Measurements from ENCODE around the gene AREG.

DNA sequence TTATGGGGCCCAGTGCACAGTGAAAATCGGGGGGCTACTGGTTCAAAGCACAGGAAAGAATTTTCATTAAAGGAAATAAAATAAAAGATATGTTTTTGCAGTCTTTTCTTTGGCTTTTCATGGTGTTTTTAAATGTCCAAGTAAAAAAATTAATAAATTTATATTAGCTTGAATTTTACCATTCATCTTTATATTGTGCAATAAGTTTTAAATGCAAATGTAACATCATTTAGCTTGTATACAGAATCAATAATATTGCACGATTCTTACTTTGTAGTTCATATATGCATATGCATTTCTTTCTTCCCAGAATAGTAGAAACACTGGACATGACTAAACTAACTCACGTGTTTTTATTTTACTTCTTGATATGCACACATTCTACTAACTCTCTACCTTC lies 31.0 kb downstream of the AREG start:
- TF ChIP-seq, protein P1, sequence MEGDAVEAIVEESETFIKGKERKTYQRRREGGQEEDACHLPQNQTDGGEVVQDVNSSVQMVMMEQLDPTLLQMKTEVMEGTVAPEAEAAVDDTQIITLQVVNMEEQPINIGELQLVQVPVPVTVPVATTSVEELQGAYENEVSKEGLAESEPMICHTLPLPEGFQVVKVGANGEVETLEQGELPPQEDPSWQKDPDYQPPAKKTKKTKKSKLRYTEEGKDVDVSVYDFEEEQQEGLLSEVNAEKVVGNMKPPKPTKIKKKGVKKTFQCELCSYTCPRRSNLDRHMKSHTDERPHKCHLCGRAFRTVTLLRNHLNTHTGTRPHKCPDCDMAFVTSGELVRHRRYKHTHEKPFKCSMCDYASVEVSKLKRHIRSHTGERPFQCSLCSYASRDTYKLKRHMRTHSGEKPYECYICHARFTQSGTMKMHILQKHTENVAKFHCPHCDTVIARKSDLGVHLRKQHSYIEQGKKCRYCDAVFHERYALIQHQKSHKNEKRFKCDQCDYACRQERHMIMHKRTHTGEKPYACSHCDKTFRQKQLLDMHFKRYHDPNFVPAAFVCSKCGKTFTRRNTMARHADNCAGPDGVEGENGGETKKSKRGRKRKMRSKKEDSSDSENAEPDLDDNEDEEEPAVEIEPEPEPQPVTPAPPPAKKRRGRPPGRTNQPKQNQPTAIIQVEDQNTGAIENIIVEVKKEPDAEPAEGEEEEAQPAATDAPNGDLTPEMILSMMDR (IDR thresholded peaks at IDR 0.05 in 2 of 3, conservative IDR thresholded peaks at IDR 0.05 in 1 of 3; ENCODE audit: insufficient read depth in 2 of 3, low read depth in 1 of 3, low read length in 3 of 3): no peak
- TF ChIP-seq, protein P2, sequence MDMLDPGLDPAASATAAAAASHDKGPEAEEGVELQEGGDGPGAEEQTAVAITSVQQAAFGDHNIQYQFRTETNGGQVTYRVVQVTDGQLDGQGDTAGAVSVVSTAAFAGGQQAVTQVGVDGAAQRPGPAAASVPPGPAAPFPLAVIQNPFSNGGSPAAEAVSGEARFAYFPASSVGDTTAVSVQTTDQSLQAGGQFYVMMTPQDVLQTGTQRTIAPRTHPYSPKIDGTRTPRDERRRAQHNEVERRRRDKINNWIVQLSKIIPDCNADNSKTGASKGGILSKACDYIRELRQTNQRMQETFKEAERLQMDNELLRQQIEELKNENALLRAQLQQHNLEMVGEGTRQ (CRISPR knock-in tag; IDR thresholded peaks at IDR 0.05): no peak
- TF ChIP-seq TCF7L2 (IDR thresholded peaks at IDR 0.05; ENCODE audit: low read depth, low read length) (no peak), ZNF263 (CRISPR knock-in tag; IDR thresholded peaks at IDR 0.05; ENCODE audit: borderline replicate concordance) (no peak), SMARCA4 (IDR thresholded peaks at IDR 0.05) (no peak), MXI1 (IDR thresholded peaks at IDR 0.05; ENCODE audit: low read depth, low read length) (no peak), EWSR1 (IDR thresholded peaks at IDR 0.05; ENCODE audit: borderline replicate concordance, low read depth, partially characterized antibody) (no peak), NFIC (IDR thresholded peaks at IDR 0.05) (no peak), PTBP1 (IDR thresholded peaks at IDR 0.05; ENCODE audit: low read depth, low read length) (no peak), ZNF384 (IDR thresholded peaks at IDR 0.05; ENCODE audit: low read depth, low read length) (no peak), GATAD2B (IDR thresholded peaks at IDR 0.05; ENCODE audit: borderline replicate concordance) (no peak), JUN (IDR thresholded peaks at IDR 0.05; ENCODE audit: borderline replicate concordance, low read depth, low read length) (no peak), JUN (CRISPR knock-in tag; IDR thresholded peaks at IDR 0.05; ENCODE audit: borderline replicate concordance) (no peak), GABPB1 (CRISPR knock-in tag; IDR thresholded peaks at IDR 0.05) (no peak)
- TF ChIP-seq, protein P3, sequence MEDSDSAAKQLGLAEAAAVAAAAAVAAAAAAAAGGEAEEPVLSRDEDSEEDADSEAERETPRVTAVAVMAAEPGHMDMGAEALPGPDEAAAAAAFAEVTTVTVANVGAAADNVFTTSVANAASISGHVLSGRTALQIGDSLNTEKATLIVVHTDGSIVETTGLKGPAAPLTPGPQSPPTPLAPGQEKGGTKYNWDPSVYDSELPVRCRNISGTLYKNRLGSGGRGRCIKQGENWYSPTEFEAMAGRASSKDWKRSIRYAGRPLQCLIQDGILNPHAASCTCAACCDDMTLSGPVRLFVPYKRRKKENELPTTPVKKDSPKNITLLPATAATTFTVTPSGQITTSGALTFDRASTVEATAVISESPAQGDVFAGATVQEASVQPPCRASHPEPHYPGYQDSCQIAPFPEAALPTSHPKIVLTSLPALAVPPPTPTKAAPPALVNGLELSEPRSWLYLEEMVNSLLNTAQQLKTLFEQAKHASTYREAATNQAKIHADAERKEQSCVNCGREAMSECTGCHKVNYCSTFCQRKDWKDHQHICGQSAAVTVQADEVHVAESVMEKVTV (CRISPR knock-in tag; IDR thresholded peaks at IDR 0.05): no peak

Measured in K562 (cell line).